ENCODE results near the gene AIFM3. TPM values are rescaled to one million over a fixed set of nuclear protein-coding genes. Genes with fewer than 3 reads are reported as not detected.

Gene AIFM3
- total and polyA plus RNA-seq, 2 of the 13 experiments (the other 11 are each of a cell fraction or from before 2014, with no cell fraction given) = 9.0 to 15.3 TPM

DNA sequence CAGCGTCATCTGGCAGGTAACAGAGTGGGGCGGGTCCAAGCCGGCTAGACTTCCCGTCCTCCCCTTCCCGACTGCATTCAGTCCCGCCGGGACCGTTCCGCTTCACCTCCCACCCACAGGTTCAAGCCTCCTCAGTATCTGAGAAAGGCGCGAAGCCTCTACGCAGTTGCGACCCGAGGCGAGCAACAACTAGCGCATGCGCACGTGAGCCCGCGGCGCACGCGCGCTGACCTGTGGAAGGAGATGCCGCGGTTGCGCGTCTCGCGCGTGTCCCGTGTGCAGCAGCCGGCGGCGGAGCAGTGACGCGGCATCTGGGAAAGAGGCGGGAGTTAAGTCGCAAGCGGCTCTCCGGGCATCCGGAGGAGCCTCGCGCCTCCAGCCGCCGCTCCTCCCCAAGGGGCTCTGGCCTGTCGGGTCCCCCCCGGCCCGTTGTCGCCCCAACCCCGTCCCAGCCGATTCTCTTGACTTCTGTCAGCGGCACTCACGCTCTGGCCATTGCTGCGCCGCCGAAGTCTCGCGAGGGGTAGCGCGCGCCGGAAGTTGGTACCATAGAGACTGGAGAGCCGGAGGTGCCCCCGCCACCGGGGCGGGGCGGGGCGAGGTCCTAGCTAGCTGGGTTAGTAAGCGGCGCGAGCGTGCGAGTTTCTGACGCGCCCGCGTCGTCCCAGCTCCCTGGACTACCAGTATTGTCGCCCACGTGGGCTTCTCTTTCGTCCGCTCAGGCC lies 34.7 kb downstream of the AIFM3 start, which contains the start of gene THAP7 (continued):
- TF ChIP-seq MAFK (conservative IDR thresholded peaks at IDR 0.05 in 1 of 2, IDR thresholded peaks at IDR 0.05 in 1 of 2; ENCODE audit: low read length in 2 of 2) (no peak), DPF2 (CRISPR knock-in tag; IDR thresholded peaks at IDR 0.05; ENCODE audit: borderline replicate concordance, low read depth) (no peak), ZMYM4 (CRISPR knock-in tag; IDR thresholded peaks at IDR 0.05) (peak; percentile 66), ZNF883 (CRISPR knock-in tag; IDR thresholded peaks at IDR 0.05; ENCODE audit: not compliant biosample characterization) (peak; percentile 96), HES4 (CRISPR knock-in tag; IDR thresholded peaks at IDR 0.05; ENCODE audit: borderline replicate concordance) (peak; percentile 90), ARID2 (CRISPR knock-in tag; IDR thresholded peaks at IDR 0.05; ENCODE audit: borderline replicate concordance) (no peak), ZNF296 (CRISPR knock-in tag; conservative IDR thresholded peaks at IDR 0.05) (peak; percentile 77), IRX3 (CRISPR knock-in tag; IDR thresholded peaks at IDR 0.05; ENCODE audit: borderline replicate concordance, low read depth) (peak; percentile 65; the same call in 1 of the 2 replicates), NR2F6 (IDR thresholded peaks at IDR 0.05) (no peak), NR2F6 (CRISPR knock-in tag; IDR thresholded peaks at IDR 0.05) (peak; percentile 36), NKX3-1 (CRISPR knock-in tag; IDR thresholded peaks at IDR 0.05) (0 out of 2 replicates have a peak, but pooled peaks have one; percentile 23), SP4 (CRISPR knock-in tag; IDR thresholded peaks at IDR 0.05) (peak; percentile 77), ZFP36L1 (CRISPR knock-in tag; IDR thresholded peaks at IDR 0.05) (peak; percentile 61), ISL2 (CRISPR knock-in tag; IDR thresholded peaks at IDR 0.05) (peak; percentile 48), PAWR (CRISPR knock-in tag; IDR thresholded peaks at IDR 0.05; ENCODE audit: borderline replicate concordance) (no peak), HNRNPUL1 (IDR thresholded peaks at IDR 0.05; ENCODE audit: low read depth, low read length) (no peak), SATB2 (CRISPR knock-in tag; IDR thresholded peaks at IDR 0.05) (no peak)
- TF ChIP-seq, protein P1, sequence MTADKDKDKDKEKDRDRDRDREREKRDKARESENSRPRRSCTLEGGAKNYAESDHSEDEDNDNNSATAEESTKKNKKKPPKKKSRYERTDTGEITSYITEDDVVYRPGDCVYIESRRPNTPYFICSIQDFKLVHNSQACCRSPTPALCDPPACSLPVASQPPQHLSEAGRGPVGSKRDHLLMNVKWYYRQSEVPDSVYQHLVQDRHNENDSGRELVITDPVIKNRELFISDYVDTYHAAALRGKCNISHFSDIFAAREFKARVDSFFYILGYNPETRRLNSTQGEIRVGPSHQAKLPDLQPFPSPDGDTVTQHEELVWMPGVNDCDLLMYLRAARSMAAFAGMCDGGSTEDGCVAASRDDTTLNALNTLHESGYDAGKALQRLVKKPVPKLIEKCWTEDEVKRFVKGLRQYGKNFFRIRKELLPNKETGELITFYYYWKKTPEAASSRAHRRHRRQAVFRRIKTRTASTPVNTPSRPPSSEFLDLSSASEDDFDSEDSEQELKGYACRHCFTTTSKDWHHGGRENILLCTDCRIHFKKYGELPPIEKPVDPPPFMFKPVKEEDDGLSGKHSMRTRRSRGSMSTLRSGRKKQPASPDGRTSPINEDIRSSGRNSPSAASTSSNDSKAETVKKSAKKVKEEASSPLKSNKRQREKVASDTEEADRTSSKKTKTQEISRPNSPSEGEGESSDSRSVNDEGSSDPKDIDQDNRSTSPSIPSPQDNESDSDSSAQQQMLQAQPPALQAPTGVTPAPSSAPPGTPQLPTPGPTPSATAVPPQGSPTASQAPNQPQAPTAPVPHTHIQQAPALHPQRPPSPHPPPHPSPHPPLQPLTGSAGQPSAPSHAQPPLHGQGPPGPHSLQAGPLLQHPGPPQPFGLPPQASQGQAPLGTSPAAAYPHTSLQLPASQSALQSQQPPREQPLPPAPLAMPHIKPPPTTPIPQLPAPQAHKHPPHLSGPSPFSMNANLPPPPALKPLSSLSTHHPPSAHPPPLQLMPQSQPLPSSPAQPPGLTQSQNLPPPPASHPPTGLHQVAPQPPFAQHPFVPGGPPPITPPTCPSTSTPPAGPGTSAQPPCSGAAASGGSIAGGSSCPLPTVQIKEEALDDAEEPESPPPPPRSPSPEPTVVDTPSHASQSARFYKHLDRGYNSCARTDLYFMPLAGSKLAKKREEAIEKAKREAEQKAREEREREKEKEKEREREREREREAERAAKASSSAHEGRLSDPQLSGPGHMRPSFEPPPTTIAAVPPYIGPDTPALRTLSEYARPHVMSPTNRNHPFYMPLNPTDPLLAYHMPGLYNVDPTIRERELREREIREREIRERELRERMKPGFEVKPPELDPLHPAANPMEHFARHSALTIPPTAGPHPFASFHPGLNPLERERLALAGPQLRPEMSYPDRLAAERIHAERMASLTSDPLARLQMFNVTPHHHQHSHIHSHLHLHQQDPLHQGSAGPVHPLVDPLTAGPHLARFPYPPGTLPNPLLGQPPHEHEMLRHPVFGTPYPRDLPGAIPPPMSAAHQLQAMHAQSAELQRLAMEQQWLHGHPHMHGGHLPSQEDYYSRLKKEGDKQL (CRISPR knock-in tag; IDR thresholded peaks at IDR 0.05; ENCODE audit: low read depth) = 0 out of 2 replicates have a peak, but pooled peaks have one; percentile 9
- TF ChIP-seq, protein P2, sequence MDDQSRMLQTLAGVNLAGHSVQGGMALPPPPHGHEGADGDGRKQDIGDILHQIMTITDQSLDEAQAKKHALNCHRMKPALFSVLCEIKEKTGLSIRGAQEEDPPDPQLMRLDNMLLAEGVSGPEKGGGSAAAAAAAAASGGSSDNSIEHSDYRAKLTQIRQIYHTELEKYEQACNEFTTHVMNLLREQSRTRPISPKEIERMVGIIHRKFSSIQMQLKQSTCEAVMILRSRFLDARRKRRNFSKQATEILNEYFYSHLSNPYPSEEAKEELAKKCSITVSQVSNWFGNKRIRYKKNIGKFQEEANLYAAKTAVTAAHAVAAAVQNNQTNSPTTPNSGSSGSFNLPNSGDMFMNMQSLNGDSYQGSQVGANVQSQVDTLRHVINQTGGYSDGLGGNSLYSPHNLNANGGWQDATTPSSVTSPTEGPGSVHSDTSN (CRISPR knock-in tag; IDR thresholded peaks at IDR 0.05; ENCODE audit: borderline replicate concordance) = no peak; the same call in 1 of the 2 replicates
